Lower lobe of right lung (tissue), 2 donors: ENCODE measurements around the gene ABCC6. TPM values are rescaled to one million over a fixed set of nuclear protein-coding genes. Genes with fewer than 3 reads are reported as not detected.
A peak's percentile ranks its signal among the peaks of the same experiment; 100 is the strongest.

Experiments
- ATAC-seq, 2 donors: fragments of 200-7000 bp; cut with Tn5 transposase; one replicate each; pipeline ENCODE4 v1.9.1; 2020 to 2022; ENCODE audit warnings: mild to moderate bottlenecking in 2 of 2, moderate library complexity in 2 of 2
- DNase-seq: peaks from one replicate; pipeline ENCODE4 v3.0.0-alpha.2; 2020
- H3K27ac ChIP-seq: fragments of 200-600 bp; one replicate; pipeline ENCODE4 v1.8.0; 2022
- H3K27me3 ChIP-seq: fragments of 200-600 bp; one replicate; pipeline ENCODE4 v1.8.0; 2022; ENCODE audit warnings: low read depth
- H3K36me3 ChIP-seq: fragments of 200-600 bp; one replicate; pipeline ENCODE4 v1.8.0; 2022; ENCODE audit warnings: mild to moderate bottlenecking
- H3K4me1 ChIP-seq: fragments of 200-600 bp; one replicate; pipeline ENCODE4 v1.8.0; 2022
- H3K4me3 ChIP-seq: fragments of 200-600 bp; one replicate; pipeline ENCODE4 v1.8.0; 2022; ENCODE audit warnings: mild to moderate bottlenecking
- H3K9me3 ChIP-seq: fragments of 200-600 bp; one replicate; pipeline ENCODE4 v1.8.0; 2022
- CTCF ChIP-seq: fragments of 200-600 bp; IDR thresholded peaks from one replicate; pipeline ENCODE4 v1.8.0; 2022; ENCODE audit warnings: antibody characterized with exemption, mild to moderate bottlenecking
- intact Hi-C: fragments of 100-400 bp; cut with DNase I; formaldehyde crosslinking; loops from one replicate; pipeline ENCODE4 v1.11.0; 2022
- total RNA-seq: library from RNA; stranded (reverse); fragmentation: NEBNext Ultra II Directional; extraction: Animal tissue kit (Norgen Biotek cat#: 25700); gene quantifications from one replicate; pipeline ENCODE4 v1.2.1, GENCODE V29; 2021
- donor health status: DM: no; HTN: yes; CAD: no; lungs with severe emphysema.

The ABCC6 gene
- total RNA-seq, 1 donor from 2014 or later, result 40.5 TPM

- intact Hi-C loops, result no loop called here
- no peak overlapping the region for H3K4me3 ChIP-seq
- no peaks in the 10 kb centered on the region for H3K4me1 ChIP-seq
- DNase-seq, result no peak
- H3K27ac ChIP-seq, result no peak overlapping the region
- TF ChIP-seq CTCF, result no peak
- H3K27me3 ChIP-seq, result no peaks in the 10 kb centered on the region
- no peaks in the 10 kb centered on the region for H3K9me3 ChIP-seq
- no peak for ATAC-seq
- H3K36me3 ChIP-seq, result peaks cover 100% of the 10 kb centered on the region
Observed at GRCh38 chr16:16137110-16137509, 86.2 kb downstream of the ABCC6 start.

- DNase-seq (no peak), ATAC-seq (no peak)
- no peak overlapping the region for H3K27ac ChIP-seq
- H3K4me1 ChIP-seq, result no peaks in the 10 kb centered on the region
- no peaks in the 10 kb centered on the region for H3K9me3 ChIP-seq
- H3K4me3 ChIP-seq, result no peak overlapping the region
- intact Hi-C loops, result no loop called here
- H3K36me3 ChIP-seq, result peaks cover 100% of the 10 kb centered on the region
- TF ChIP-seq CTCF, result no peak
- H3K27me3 ChIP-seq, result no peaks in the 10 kb centered on the region
Observed at GRCh38 chr16:16136588-16136987, 86.7 kb downstream of the ABCC6 start.

GRCh38 chr16:16133943-16134604, 89.2 kb downstream of the ABCC6 start:
- H3K27me3 ChIP-seq, result no peaks in the 10 kb centered on the region
- no peak for TF ChIP-seq CTCF
- DNase-seq (peak; percentile 35), ATAC-seq (no peak)
- intact Hi-C loops, result no loop called here
- H3K36me3 ChIP-seq, result peaks cover 100% of the 10 kb centered on the region
- no peaks in the 10 kb centered on the region for H3K4me1 ChIP-seq
- no peak overlapping the region for H3K4me3 ChIP-seq
- H3K9me3 ChIP-seq, result no peaks in the 10 kb centered on the region
- no peak overlapping the region for H3K27ac ChIP-seq

- intact Hi-C loops, result no loop called here
- H3K27me3 ChIP-seq, result no peaks in the 10 kb centered on the region
- H3K4me3 ChIP-seq, result no peak overlapping the region
- no peak for TF ChIP-seq CTCF
- no peaks in the 10 kb centered on the region for H3K4me1 ChIP-seq
- ATAC-seq, result no peak
- no peaks in the 10 kb centered on the region for H3K9me3 ChIP-seq
- peaks cover 96% of the 10 kb centered on the region for H3K36me3 ChIP-seq
- no peak overlapping the region for H3K27ac ChIP-seq
- peak; percentile 12 for DNase-seq
Observed at GRCh38 chr16:16131659-16132058, 91.6 kb downstream of the ABCC6 start.

GRCh38 chr16:16131204-16131603, 92.1 kb downstream of the ABCC6 start:
- Histone ChIP-seq H3K4me1 (no peaks in the 10 kb centered on the region), H3K27ac (no peak overlapping the region), H3K36me3 (peaks cover 94% of the 10 kb centered on the region), H3K4me3 (no peak overlapping the region), H3K27me3 (no peaks in the 10 kb centered on the region), H3K9me3 (no peaks in the 10 kb centered on the region)
- ATAC-seq, result no peak
- no peak for TF ChIP-seq CTCF
- no peak for DNase-seq
- intact Hi-C loops, result no loop called here
